T-helper 22 cell (primary cell): ENCODE measurements around the gene ABI2.
"Not testable (repeated sequence)": the region's sequence is repeated elsewhere in the genome, so short reads cannot be mapped to it uniquely, and the experiment has no call there.

ENCODE experiments used
- DNase-seq: peaks from one replicate; pipeline ENCODE4 v3.0.0-alpha.2; 2020; ENCODE audit warnings: low read depth

Gene ABI2

GRCh38 chr2:203359450-203359849 is 31.3 kb downstream of the ABI2 start:
- DNase-seq = no peak

- DNase-seq = no peak
These were observed 32.7 kb downstream of the ABI2 start for GRCh38 chr2:203360833-203361430.

- DNase-seq = no peak
These were observed 33.3 kb downstream of the ABI2 start for GRCh38 chr2:203361495-203361894.

GRCh38 chr2:203361922-203362321 is 33.7 kb downstream of the ABI2 start:
- DNase-seq = no peak

GRCh38 chr2:203366639-203367466 is 38.7 kb downstream of the ABI2 start:
- no peak for DNase-seq

GRCh38 chr2:203372706-203373105 is 44.5 kb downstream of the ABI2 start:
- DNase-seq = not testable (repeated sequence)

GRCh38 chr2:203376173-203376572 is 48.0 kb downstream of the ABI2 start:
- DNase-seq = no peak

- no peak for DNase-seq
These were observed 51.0 kb downstream of the ABI2 start for GRCh38 chr2:203379156-203379555.

GRCh38 chr2:203383038-203383437 is 54.8 kb downstream of the ABI2 start:
- DNase-seq = no peak

GRCh38 chr2:203388153-203388552 is 60.0 kb downstream of the ABI2 start:
- DNase-seq = not testable (repeated sequence)

GRCh38 chr2:203394519-203395227 is 66.5 kb downstream of the ABI2 start:
- DNase-seq = no peak

GRCh38 chr2:203395858-203396257 is 67.7 kb downstream of the ABI2 start:
- DNase-seq = no peak

- DNase-seq = no peak
These were observed 68.5 kb downstream of the ABI2 start for GRCh38 chr2:203396667-203397066.

GRCh38 chr2:203399031-203399430 is 70.8 kb downstream of the ABI2 start:
- DNase-seq = no peak

GRCh38 chr2:203400805-203401585 is 72.8 kb downstream of the ABI2 start:
- no peak for DNase-seq

- DNase-seq = no peak
These were observed 76.8 kb downstream of the ABI2 start for GRCh38 chr2:203404996-203405395.

GRCh38 chr2:203407496-203407895 is 79.3 kb downstream of the ABI2 start:
- no peak for DNase-seq

GRCh38 chr2:203412546-203413331 is 84.5 kb downstream of the ABI2 start:
- no peak for DNase-seq

GRCh38 chr2:203413796-203414195 is 85.6 kb downstream of the ABI2 start:
- no peak for DNase-seq

GRCh38 chr2:203418271-203418670 is 90.1 kb downstream of the ABI2 start:
- DNase-seq = no peak

- no peak for DNase-seq
These were observed 98.9 kb downstream of the ABI2 start for GRCh38 chr2:203427061-203427460.
